Fibroblast of villous mesenchyme (primary cell): Measurements from ENCODE around the gene HADHB. TPM values are rescaled to one million over a fixed set of nuclear protein-coding genes. Genes with fewer than 3 reads are reported as not detected.

Experiments
- DNase-seq: peaks from one replicate; pipeline ENCODE4 v3.0.0-alpha.2; 2010; ENCODE audit warnings: low read depth
- H3K4me3 ChIP-seq: 2 replicates; pipeline ENCODE4 v1.5.1; 2011; ENCODE audit warnings: low read depth, mild to moderate bottlenecking, low read length
- total RNA-seq: library from RNA; depleted of rRNA; stranded (reverse); fragments of >200 nt; gene quantifications from 2 replicates; pipeline ENCODE4 v1.2.3, GENCODE V29; 2012
- TF ChIP-seq, protein P1 (sequence below): IDR thresholded peaks from 2 replicates; pipeline ENCODE4 v1.5.1; 2012; ENCODE audit warnings: low read depth, mild to moderate bottlenecking, low read length; ENCODE audit not compliant: insufficient read depth

The HADHB gene
- total RNA-seq, 1 donor: 106 TPM

DNA sequence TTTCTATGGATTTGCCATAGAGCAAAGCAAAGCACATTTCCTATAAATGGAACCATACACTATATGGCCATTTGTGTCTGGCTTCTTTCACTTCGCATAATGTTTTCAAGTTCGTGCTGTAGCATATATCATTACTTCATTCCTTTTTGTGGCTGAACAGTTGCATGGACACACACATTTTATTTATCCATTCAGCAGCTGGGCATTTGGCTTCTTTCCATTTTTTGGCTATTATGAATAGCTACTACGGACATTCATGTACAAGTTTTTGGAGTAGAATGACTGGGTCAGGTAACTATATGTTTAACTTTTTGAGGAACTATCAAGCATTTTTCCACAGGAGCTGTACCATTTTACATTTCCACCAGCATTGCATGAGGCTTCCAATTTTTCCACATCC, 90.5 kb downstream of the HADHB start:
- no peak overlapping the region for H3K4me3 ChIP-seq
- TF ChIP-seq, protein P1, sequence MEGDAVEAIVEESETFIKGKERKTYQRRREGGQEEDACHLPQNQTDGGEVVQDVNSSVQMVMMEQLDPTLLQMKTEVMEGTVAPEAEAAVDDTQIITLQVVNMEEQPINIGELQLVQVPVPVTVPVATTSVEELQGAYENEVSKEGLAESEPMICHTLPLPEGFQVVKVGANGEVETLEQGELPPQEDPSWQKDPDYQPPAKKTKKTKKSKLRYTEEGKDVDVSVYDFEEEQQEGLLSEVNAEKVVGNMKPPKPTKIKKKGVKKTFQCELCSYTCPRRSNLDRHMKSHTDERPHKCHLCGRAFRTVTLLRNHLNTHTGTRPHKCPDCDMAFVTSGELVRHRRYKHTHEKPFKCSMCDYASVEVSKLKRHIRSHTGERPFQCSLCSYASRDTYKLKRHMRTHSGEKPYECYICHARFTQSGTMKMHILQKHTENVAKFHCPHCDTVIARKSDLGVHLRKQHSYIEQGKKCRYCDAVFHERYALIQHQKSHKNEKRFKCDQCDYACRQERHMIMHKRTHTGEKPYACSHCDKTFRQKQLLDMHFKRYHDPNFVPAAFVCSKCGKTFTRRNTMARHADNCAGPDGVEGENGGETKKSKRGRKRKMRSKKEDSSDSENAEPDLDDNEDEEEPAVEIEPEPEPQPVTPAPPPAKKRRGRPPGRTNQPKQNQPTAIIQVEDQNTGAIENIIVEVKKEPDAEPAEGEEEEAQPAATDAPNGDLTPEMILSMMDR: no peak
- DNase-seq: no peak

DNA sequence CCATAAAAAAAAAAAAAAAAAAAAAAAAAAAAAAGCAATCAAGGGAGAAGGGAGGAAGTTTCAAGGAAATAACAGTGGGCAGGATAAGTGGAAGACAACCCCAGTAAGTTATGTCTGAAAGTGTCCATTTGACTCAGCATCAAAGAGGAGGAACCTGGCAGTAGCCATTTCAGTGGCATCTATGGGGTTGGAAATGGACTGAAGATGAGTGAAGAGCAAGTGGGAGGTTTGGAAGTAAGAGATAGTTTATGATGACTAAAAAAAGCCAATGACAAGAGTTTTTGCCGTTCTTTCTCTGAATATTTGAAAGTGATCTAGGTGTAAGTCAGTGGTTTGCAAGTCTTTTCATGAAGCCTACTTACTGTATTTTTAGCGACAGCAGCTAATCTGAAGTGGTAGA, 92.0 kb downstream of the HADHB start:
- TF ChIP-seq, protein P1: no peak
- no peak overlapping the region for H3K4me3 ChIP-seq
- no peak for DNase-seq

DNA sequence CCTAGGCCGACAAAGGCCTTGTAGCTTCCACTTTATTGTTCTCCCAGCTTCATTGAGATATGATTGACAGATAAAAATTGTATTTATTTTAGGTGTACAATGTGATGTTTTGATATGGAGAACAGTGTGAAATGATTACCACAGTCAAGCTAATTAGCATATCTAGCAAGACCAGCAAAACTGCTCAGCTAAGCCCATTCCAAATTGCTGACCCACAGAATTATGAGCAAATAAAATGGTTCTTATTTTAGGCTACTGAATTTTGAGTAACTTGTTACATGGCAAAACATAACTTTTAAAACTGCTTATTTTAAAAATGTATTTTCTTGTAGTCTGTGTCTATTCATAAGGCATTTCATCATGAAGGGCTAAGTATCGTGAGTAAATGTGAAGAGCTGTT, 92.6 kb downstream of the HADHB start:
- no peak overlapping the region for H3K4me3 ChIP-seq
- TF ChIP-seq, protein P1: no peak
- no peak for DNase-seq

Other genes starting within 250 kb of the HADHB start
- 103 and 128 TPM in 2 replicates for gene RAB10, start 210.9 kb upstream of the HADHB start, total RNA-seq
- gene GAREM2, start 71.9 kb upstream of the HADHB start, total RNA-seq: 0.97 and 2.2 TPM in 2 replicates
- gene HADHA, start 307 bp upstream of the HADHB start, total RNA-seq: 120 and 122 TPM in 2 replicates
- gene SELENOI, start 101.2 kb downstream of the HADHB start, total RNA-seq: 17.4 and 34.1 TPM in 2 replicates
- under 0.01 TPM in 2 replicates for gene ADGRF3, start 101.8 kb downstream of the HADHB start, total RNA-seq
- 0.64 TPM in 1 of 2 replicates, not detected in the other for gene DRC1, start 157.0 kb downstream of the HADHB start, total RNA-seq
- under 0.01 TPM in 2 replicates for gene OTOF, start 233.2 kb downstream of the HADHB start, total RNA-seq